22Rv1 (cell line): ENCODE results near the gene CETN3.

Source experiments
- H3K27ac ChIP-seq: fragments of 450-650 bp; 2 replicates; pipeline ENCODE4 v1.5.1; 2017
- ZFX ChIP-seq: fragments of 450-650 bp; IDR thresholded peaks from 2 replicates; pipeline ENCODE4 v1.6.1; 2017; ENCODE audit warnings: antibody characterized with exemption, borderline replicate concordance
- TF ChIP-seq, protein P1 (sequence below): fragments of 450-650 bp; IDR thresholded peaks from 2 replicates; pipeline ENCODE4 v1.5.1; 2017; ENCODE audit warnings: mild to moderate bottlenecking

The CETN3 gene

DNA sequence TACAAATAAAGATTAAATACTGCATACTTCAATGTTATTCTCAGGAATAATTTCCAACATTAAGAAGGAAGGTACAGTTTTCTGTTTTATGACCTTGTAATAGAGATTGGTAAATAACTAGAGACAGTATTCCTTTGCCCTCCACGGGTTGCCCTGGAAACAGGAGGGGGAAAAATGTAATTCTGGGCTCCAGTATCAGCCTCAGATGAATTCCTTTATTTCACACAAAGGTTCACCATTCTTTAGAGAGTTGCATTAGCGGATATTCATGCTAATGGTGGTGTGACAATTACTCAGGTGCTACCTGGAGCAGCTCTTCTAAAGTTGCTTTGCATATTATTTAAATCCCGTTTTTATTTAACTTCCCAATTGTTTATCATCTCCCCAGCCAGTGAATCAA lies 42.6 kb downstream of the CETN3 start:
- no peak overlapping the region for H3K27ac ChIP-seq
- TF ChIP-seq, protein P1, sequence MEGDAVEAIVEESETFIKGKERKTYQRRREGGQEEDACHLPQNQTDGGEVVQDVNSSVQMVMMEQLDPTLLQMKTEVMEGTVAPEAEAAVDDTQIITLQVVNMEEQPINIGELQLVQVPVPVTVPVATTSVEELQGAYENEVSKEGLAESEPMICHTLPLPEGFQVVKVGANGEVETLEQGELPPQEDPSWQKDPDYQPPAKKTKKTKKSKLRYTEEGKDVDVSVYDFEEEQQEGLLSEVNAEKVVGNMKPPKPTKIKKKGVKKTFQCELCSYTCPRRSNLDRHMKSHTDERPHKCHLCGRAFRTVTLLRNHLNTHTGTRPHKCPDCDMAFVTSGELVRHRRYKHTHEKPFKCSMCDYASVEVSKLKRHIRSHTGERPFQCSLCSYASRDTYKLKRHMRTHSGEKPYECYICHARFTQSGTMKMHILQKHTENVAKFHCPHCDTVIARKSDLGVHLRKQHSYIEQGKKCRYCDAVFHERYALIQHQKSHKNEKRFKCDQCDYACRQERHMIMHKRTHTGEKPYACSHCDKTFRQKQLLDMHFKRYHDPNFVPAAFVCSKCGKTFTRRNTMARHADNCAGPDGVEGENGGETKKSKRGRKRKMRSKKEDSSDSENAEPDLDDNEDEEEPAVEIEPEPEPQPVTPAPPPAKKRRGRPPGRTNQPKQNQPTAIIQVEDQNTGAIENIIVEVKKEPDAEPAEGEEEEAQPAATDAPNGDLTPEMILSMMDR = no peak
- TF ChIP-seq ZFX = no peak

- no peak overlapping the region for H3K27ac ChIP-seq
- TF ChIP-seq ZFX = no peak
- TF ChIP-seq, protein P1 = no peak
Observed at GRCh38 chr5:90365328-90365727, 44.2 kb downstream of the CETN3 start.

- no peak overlapping the region for H3K27ac ChIP-seq
- TF ChIP-seq, protein P1 = no peak
Observed at GRCh38 chr5:90359073-90359920, 50.3 kb downstream of the CETN3 start.

- no peak overlapping the region for H3K27ac ChIP-seq
- TF ChIP-seq, protein P1 = no peak
Observed at GRCh38 chr5:90356622-90357021, 52.9 kb downstream of the CETN3 start.

DNA sequence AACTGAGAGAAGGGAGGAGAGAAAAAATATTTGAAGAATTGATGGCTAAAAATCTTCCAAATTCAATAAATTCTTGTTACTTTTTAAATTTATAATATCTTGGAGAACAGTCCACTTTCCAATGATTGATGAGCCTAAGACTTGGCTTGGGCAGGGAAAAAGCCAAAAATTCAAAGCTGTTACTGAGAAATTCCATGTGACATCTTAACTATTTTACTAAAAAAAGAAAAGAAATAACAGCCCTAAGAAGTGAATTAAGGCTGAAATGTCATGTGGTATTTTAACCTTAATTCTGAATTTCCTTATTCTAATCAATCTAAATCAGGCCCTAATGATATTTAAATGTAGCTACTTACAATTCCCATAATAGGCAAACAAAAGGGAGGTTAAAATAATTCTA lies 53.4 kb downstream of the CETN3 start:
- TF ChIP-seq, protein P1 = no peak
- TF ChIP-seq ZFX = no peak
- no peak overlapping the region for H3K27ac ChIP-seq

DNA sequence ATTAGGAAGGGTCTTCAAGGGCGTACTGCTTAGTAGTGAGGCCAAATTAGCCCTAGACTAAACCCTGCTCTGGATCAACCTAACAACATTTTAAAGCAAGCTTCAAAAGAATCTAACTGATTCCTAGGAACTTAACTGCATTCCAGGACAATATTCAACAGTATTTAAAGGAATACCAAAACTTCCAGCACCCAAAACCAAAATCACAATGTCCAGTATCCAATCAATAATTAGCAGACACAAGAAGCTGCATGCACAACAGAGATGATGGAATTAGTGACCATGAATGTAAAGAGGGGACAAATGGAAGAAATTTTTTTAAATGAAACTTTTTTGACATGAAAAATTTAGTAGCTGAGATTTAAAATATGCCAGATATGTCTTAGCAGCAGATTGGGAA lies 53.9 kb downstream of the CETN3 start:
- no peak overlapping the region for H3K27ac ChIP-seq
- TF ChIP-seq, protein P1 = no peak
- TF ChIP-seq ZFX = no peak

DNA sequence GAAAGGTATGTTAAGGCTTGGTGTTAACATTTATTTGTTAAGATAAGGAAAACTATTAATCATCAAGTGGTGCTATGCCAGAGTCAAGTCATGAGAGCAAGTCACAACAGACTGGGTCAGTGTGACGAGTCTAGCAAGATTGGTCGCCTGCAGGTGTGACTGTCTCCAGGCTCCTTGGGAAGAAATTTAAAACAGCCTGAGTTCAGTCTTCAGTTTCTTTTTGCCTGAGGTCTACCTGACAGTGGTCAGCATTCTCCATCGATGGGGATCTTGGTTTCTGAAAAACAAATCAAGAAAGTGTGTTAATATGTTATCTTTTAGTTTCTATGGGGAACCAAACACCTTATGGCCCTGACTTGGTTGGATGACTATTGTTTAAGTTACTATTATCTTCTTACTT lies 56.3 kb downstream of the CETN3 start:
- TF ChIP-seq, protein P1 = no peak
- H3K27ac ChIP-seq = no peak overlapping the region
